Cardiac septum (tissue), 1 donor: ENCODE data around the gene NFU1. TPM values are rescaled to one million over a fixed set of nuclear protein-coding genes. Genes with fewer than 3 reads are reported as not detected.
"Not testable (repeated sequence)": the region's sequence is repeated elsewhere in the genome, so short reads cannot be mapped to it uniquely, and the experiment has no call there.

Experiments used
- DNase-seq: peaks from one replicate; pipeline ENCODE4 v3.0.0-alpha.2; 2020; ENCODE audit warnings: low spot score
- intact Hi-C: fragments of 100-400 bp; cut with DNase I; formaldehyde crosslinking; loops from one replicate; pipeline ENCODE4 v1.14.0; 2022
- total RNA-seq: library from RNA; stranded (reverse); fragmentation: NEBNext Ultra II Directional; extraction: Animal tissue kit (Norgen Biotek cat#: 25700); gene quantifications from one replicate; pipeline ENCODE4 v1.2.1, GENCODE V29; 2021
- donor health status: DM: no; HTN: no; CAD: no.

The NFU1 gene
- total RNA-seq, 1 donor from 2014 or later, result 90.3 TPM

- intact Hi-C loops, result loop anchor here (10.0 kb wide), 1 partner anchor 345 kb away; no protein-coding TSS in a partner anchor
- no peak for DNase-seq
Measured at GRCh38 chr2:69369802-69370201, 67.4 kb downstream of the NFU1 start.

GRCh38 chr2:69368588-69368987 lies 68.6 kb downstream of the NFU1 start:
- intact Hi-C loops, result no loop called here
- DNase-seq, result no peak

- intact Hi-C loops, result no loop called here
Measured at GRCh38 chr2:69359371-69359770, 77.9 kb downstream of the NFU1 start.

GRCh38 chr2:69358914-69359313 lies 78.3 kb downstream of the NFU1 start:
- DNase-seq, result no peak
- intact Hi-C loops, result no loop called here

More at GRCh38 chr2:69359371-69359770, 77.9 kb downstream of the NFU1 start:
- no peak for DNase-seq

DNA sequence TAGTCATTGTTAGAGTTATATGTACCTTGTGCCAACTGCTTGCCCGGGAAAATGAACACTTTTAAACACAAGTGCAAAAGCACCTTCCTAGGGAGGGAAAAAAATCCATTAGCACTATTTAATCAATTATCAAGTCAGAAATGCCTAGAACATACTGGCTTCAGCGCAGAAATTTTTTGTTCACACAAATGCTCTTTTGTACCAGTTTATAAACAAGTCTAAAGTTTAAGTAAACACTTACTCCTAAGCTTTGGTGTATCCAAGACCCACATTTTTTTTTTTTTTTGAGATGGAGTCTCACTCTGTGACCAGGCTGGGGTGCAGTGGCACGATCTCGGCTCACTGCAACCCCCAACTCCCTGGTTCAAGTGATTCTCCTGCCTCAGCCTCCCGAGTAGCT lies 80.8 kb downstream of the NFU1 start:
- intact Hi-C loops, result no loop called here
- no peak for DNase-seq

GRCh38 chr2:69354976-69355375 lies 82.3 kb downstream of the NFU1 start:
- DNase-seq, intact Hi-C loops: not testable (repeated sequence)

DNA sequence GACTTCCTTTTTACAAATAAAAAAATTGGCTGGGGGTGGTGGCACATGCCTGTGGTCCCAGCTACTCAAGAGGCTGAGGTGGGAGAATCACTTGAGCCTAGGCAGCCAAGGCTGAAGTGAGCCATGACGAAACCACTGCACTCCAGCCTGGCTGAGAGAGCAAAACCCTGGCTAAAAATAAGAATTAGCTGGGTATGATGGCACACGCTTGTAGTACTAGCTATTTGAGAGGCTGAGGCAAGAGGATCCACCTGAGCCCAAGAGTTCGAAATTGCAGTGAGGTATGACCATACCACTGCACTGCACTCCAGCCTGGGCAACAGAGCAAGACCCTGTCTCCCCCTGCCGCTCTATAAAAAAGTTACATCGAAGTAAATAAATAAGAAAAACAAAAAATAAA lies 83.9 kb downstream of the NFU1 start:
- DNase-seq, result no peak
- intact Hi-C loops, result no loop called here

GRCh38 chr2:69348781-69349180 lies 88.5 kb downstream of the NFU1 start:
- intact Hi-C loops, result no loop called here
- DNase-seq, result no peak

Other genes with a start within 250 kb of the NFU1 start
- 85.7 TPM for gene GFPT1, start 50.2 kb downstream of the NFU1 start, total RNA-seq
- 124 TPM for gene AAK1, start 206.3 kb upstream of the NFU1 start, total RNA-seq